Erythroblast (primary cell): ENCODE results near the gene RUVBL1.
"Not testable (repeated sequence)": the region's sequence is repeated elsewhere in the genome, so short reads cannot be mapped to it uniquely, and the experiment has no call there.

Experiments used
- DNase-seq, 2 experiments: peaks; one replicate each; lab custom pipeline; 2025; lab: John Stamatoyannopoulos, UW
- GATA1 ChIP-seq: IDR thresholded peaks from 2 replicates; pipeline ENCODE4 v1.6.1; 2011; ENCODE audit warnings: low read depth, mild to moderate bottlenecking, control low read depth, low read length, moderate library complexity
- POLR2A ChIP-seq: IDR thresholded peaks from 2 replicates; pipeline ENCODE4 v1.6.1; 2011; ENCODE audit warnings: mild to moderate bottlenecking, low read length

RUVBL1 gene

DNA sequence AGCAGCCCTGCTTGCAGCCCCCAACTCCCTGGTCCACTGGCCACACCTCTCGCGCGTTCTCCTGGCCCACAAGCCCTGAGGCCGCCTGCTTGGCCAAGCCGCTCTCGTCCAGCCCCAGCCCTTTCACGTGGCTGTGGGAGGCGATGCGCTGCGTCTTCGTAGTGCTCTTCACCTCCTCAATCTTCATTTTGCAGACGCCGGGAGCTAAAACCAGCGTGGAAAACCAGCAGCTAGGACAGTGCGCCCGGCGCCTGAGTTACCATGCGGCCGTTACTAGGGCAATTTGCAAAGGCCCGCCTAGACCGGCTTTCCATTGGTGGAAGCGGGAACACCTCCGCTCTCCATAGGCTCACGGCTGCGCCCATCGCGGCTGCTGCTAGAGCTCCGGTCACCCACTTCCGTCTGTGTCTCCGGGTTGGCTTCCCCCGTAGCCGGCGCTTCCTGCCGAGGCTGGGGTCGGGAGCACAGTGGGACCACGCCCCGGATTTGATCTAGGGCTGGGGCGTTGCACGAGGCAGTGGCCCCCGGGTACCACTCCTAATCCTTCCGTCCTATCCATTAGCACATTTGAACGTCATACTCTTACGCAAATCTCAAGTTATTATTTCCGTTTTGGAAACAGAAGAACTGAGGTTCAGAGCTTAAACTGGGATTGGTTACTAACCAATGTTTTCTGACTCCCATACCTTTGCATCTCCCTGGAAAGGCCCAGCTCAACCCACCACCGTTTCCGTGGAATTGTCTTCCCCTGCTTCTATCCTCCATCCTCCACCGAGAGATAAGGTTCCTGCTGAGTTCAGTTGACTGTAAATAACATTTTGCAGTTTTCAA, at the start of gene RUVBL1:
Gene RUVBL1 (minus strand): TSS at position 275 of the 831 bp plus-strand sequence. CDS start 88 bp downstream, at position 187.
- DNase-seq = peak; percentile 97 to 98
- TF ChIP-seq POLR2A (peak; percentile 87), GATA1 (no peak)

DNA sequence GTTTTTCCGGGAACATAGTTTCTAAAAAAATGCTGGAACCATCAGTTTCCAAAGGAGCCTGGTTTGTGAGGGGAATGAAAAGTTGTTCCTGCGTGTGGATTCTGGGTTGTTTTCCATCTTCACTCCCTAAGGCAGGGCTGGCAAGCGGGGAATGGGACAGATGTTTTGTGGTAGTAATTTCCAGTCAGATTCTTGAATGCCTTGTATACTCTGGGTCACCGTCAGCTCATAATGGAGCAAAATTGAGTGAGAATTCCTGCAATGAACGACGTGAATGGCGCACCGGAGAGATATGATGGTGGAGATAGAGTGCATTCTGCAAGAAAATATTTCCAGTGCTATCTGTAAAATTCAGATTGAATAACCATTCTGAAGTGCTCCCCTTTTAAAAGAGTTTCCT, 49.6 kb upstream of the RUVBL1 start:
- no peak for TF ChIP-seq GATA1
- no peak for TF ChIP-seq POLR2A
- DNase-seq = no peak

DNA sequence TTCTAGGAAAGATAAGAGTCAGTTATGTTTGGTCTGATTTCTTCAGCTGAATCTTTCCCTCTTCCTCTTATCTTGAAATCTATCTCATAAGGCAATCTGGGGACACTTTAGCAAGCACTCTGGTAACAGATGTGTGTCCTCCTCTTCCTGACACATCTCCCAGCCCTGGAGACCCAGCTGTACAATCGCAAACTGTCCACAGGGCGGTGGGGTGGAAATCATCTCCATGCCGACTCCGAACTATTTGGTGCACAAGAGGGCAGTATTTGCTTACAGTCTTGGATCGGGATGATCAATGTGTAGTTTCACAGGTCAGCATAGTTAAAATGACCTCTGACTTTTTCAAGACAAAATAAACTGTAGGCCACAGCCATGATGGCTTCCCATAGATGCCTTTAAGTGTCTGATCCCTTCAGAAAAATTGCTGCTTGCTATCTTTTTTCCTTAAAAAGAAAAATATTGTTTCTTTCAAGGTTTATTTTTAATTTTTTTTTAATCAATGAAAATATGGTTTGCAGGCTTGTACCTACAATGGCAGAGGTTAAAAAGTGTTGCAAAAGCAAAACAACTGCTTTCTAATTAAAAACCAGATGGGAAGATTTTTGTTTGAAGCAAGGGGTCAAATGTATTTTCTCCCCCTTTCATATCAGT, 47.4 kb upstream of the RUVBL1 start:
- no peak for TF ChIP-seq GATA1
- no peak for TF ChIP-seq POLR2A
- peak; percentile 75 to 78 for DNase-seq

DNA sequence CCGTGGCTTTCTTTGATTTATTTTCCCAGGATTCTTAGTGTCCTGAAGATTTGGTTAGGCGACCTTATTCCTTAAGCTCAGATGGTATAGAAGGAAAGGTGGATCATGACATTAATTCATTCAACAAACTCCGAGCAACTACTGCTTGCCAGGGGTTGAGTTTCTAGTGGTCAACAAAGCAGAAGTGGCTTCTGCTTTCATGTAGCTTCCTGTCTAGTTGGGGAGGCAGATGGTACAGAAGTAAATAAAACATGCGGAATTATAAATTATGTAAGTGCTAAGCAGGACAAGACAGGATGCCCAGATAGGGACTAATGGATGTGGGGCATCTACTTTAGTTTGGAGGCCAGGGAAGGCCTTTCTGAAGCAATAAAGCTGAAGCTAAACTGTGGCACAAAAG, 45.2 kb upstream of the RUVBL1 start:
- no peak for TF ChIP-seq GATA1
- no peak for TF ChIP-seq POLR2A
- DNase-seq = no peak

DNA sequence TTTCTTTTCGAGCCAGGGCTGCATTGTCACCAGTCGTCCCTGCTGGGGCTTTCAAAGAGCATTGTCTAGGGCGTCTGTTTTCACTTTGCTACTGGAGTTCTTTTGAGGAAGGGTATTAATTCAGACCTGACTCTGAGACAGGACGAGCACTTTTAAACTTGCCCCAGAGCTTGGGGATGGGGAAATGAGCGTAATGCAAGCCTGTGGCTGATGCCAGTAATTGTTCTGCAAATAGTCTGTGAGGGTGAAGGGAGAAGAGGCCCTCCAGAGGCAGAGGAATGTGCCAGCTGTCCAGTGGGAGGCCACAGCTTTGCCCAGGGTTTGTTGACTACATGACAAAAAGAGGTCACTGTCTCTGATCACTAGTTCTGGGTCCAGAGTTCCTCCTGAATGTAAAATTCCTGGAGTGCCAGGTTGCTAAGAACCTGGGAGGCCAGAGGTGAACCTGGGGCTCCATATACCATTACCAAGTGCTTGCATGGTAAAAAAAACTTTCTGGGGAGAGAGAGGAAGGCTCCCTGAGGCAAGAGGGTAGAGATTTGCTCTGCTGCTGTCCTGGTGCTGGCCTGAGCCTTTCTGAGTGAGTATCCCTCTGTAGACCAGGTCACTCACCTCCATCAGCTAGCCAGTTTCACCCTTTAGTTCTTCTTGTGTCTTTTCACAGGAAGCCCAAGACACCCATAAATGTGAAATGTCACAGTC, 44.5 kb upstream of the RUVBL1 start:
- DNase-seq = no peak
- TF ChIP-seq POLR2A (no peak), GATA1 (no peak)

DNA sequence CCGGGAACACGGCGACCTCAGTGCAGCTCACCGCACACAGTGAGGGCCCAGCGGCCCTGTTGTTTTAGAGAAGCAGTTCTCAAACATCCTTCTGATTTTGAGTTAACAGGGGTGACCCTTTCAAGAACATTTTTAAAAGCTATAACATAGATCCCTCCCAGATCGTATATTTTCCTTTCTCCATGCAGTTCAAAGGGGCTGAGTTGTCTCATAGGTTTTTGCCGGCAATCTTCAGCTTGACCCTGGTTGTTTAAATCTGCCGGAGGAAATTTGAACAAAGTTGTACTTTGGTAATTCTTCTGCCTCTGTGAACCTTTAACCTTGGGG, 44.0 kb upstream of the RUVBL1 start:
- no peak for DNase-seq
- TF ChIP-seq GATA1 (no peak), POLR2A (no peak)

DNA sequence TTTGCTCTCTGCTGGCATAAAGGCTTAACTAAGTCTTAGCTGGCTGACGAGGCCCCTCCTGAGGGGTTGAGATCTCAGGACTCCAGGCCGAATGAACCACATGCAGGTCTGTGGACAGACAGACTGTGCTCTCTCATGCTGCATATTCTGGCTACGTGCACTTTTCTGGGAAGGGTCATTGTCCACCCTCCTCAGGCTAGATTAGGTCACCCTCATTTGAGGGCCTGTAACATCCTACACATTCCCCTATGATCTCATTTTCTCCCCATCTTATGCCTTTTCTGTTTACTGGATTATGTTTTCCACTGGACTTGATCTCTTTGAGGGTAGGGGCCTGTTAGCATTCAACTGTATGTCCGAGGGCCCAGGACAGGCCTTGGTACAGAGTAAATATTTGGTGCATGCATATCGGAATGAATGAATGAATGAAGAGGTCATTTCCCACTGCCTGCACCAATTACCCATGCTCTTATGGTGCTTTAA, 43.4 kb upstream of the RUVBL1 start:
- DNase-seq = no peak
- no peak for TF ChIP-seq POLR2A
- no peak for TF ChIP-seq GATA1

DNA sequence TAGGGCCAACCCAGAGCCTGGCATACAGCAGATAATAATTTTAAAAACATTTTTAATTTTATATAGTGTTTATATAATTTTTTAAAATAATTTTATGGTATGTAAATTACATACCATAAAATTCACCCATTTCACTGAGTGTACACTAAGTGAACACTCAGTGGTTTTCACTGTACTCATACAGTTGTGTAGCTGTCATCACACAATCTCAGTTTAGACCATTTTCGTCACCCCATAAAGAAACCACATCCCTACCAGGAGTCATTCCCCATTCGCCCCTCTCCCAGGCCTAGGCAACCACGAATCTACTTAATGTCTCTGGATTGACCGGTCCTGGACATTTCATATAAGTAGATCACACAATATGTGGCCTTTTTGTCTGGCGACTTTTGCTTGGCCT, 39.8 kb upstream of the RUVBL1 start:
- no peak for DNase-seq
- no peak for TF ChIP-seq POLR2A
- TF ChIP-seq GATA1 = no peak

DNA sequence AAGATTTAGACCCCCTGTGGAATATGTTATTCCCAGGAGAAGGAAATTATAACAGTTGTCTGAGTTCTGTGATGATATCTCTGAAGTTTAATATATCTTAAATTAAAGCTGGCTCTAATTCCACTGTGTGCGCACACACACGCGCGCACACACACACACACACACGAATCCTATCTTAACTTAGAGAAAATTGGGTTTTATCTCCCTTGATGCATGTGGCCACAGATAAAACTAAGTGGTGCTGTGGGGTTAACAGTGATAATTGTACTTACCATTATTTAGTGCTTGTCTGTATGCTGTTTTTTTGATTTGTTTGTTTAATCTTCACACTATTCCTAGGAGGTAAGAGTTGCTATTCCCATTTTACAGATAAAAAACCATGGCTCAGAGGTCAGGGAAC, 37.0 kb upstream of the RUVBL1 start:
- peak; percentile 48 to 85 for DNase-seq
- TF ChIP-seq GATA1 (no peak), POLR2A (no peak)

DNA sequence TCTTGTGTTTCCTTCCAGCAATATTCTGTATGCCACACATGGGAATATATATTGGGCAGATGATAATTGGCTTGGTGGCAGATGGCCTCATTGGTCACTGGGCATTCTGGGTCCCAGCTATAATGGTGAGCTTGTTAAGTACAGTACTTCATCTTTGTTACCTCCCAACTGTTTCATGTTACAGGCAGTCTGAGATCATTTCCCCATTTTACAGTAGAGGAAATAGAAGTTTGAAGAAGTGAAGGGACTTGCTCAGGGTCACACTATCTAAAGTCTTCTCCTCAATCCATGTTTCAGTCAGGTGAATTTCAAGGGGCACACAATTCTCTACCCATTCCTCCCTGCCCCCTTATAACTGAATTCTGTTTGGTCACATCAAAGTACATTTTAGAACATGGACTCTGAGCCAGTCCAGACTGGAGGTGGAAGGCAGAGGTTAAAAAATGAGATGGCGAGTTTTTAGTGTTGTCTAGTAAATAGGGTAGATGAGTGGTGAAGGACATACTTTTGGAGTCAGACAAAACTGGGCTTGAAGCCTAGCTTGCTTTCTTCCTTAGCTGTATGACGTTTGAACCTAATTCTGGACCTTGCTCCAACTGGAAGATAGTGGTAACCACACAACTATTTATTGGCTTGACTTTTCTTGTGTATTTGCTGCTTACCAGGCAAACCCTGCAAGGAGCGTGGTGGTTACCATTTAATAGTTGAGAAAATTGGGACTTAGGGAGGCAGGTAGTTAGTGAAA, 32.2 kb upstream of the RUVBL1 start:
- DNase-seq = no peak

DNA sequence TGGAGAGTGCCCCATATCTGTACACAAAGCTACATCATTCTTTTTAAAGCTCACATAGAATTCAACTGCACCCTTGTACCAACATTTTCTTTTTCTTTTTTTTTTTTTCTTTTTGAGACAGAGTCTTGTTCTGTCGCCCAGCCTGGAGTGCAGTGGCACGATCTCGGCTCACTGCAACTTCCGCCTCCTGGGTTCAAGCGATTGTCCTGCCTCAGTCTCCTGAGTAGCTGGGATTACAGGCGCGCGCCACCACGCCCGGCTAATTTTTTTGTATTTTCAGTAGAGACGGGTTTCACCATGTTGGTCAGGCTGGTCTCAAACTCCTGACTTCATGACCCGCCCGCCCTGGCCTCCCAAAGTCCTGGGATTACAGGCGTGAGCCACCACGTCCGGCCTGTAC, 30.7 kb upstream of the RUVBL1 start:
- DNase-seq = not testable (repeated sequence)

More for the DNA sequence above, 32.2 kb upstream of the RUVBL1 start:
- TF ChIP-seq GATA1 (no peak), POLR2A (no peak)

DNA sequence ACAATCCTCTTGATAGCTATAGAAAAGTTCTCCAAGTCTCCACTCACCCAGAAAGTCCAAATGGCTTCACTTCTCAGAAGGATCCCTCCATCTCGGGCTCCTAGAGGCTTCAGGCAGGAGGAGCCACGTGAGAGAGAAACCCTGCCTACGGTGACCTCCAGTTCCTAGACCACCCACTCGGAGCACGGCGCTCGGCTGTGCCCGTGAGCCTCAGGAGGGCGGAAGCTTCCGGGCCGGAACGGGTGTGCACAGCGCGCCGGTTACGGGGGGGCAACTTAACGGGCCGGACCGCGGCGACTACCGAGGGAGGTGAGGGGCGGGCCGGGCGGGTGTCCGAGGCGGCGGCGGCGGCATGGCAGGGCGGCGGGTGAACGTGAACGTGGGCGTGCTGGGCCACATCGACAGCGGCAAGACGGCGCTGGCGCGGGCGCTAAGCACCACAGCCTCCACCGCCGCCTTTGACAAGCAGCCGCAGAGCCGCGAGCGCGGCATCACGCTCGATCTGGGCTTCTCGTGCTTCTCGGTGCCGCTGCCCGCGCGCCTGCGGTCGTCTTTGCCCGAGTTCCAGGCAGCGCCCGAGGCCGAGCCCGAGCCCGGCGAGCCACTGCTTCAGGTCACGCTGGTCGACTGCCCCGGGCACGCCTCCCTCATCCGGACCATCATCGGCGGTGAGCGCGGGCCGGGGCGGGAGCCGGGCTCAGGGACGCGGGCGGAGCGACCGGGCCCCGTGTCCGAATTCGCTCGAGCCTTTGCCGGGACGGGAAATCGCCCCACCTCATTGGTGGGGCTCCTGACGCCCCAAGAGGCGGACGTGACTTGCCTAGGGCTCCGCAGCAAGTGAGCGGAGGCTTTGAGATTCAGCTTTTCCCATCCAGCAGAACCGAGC, 29.8 kb upstream of the RUVBL1 start, which contains the start of gene EEFSEC:
Gene EEFSEC (plus strand): TSS at position 326 of the 886 bp plus-strand sequence. CDS start 27 bp downstream, at position 353.
- peak; percentile 90 to 93 for DNase-seq
- peak; percentile 66 for TF ChIP-seq POLR2A
- no peak for TF ChIP-seq GATA1

DNA sequence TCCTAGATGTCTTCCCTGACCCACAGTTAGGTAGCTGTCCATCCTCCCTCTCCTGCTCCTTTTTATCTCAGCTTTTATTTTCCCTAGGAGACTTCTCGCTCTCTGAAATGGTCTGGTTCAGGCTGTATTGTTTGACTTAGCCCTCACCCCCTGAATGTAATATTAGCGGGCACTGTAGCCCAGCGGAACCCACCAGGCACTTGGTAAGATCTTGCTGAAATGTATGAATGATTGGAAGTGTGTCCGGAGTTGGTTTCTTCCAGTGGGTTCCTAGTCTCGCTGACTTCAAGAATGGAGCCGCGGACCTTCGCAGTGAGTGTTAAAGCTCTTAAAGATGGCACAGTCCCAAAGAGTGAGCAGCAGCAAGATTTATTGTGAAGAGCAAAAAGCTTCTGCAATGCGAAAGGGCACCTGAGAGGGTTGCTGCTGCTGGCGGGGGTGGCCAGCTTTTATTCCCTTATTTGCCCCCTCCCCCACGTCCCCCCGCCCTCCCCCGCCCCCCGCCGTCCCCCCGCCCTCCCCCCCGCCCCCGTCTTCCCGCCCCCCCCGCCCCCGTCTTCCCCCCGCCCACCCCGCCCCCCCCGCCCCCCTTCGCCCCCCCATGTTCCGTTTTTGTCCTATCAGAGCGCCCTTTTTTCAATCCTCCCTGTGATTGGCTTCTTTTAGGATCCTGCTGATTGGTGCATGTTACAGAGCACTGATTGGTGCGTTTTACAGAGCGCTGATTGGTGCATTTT, 29.0 kb upstream of the RUVBL1 start:
- TF ChIP-seq GATA1 (no peak), POLR2A (no peak)
- DNase-seq = peak; percentile 29 to 90
